CD4-positive, alpha-beta T cell (primary cell): ENCODE data around the gene HMCN1. TPM values are rescaled to one million over a fixed set of nuclear protein-coding genes. Genes with fewer than 3 reads are reported as not detected.

Experiments used
- ATAC-seq: fragments of 200-7000 bp; cut with Tn5 transposase; one replicate; pipeline ENCODE4 v1.10.0; 2022; ENCODE audit warnings: mild to moderate bottlenecking; ENCODE audit not compliant: poor library complexity
- CTCF ChIA-PET: fragments of 350-600 bp; sonication (Branson Sonifier 250); formaldehyde crosslinking; loops from one replicate; lab custom pipeline; 2021; ENCODE audit warnings: antibody characterized with exemption, inconsistent platforms; lab: Charles Lee
- POLR2A ChIA-PET: fragments of 350-600 bp; sonication (Branson Sonifier 250); formaldehyde crosslinking; loops from one replicate; lab custom pipeline; 2021; ENCODE audit warnings: antibody characterized with exemption, inconsistent platforms; lab: Charles Lee
- DNase-seq, 14 experiments: peaks; one replicate each; pipeline ENCODE4 v3.0.0-alpha.2; 2013 to 2020; ENCODE audit warnings: mixed read lengths in 2 of 14
- H3K27ac ChIP-seq, 2 donors: one replicate each; pipeline versions ENCODE4 v1.5.1 to v1.7.0; 2013; ENCODE audit warnings: low read length in 2 of 2, low read depth in 1 of 2, mild to moderate bottlenecking in 1 of 2
- H3K27me3 ChIP-seq, 2 experiments: 1 replicate in 1 of 2; 2 replicates in 1 of 2; pipeline versions ENCODE4 v1.6.1 to v1.7.0; 2013; ENCODE audit warnings: low read length in 2 of 2, control low read depth in 1 of 2, mild to moderate bottlenecking in 1 of 2, moderate library complexity in 1 of 2; ENCODE audit not compliant: insufficient read depth in 2 of 2, control insufficient read depth in 1 of 2
- H3K36me3 ChIP-seq: one replicate; pipeline ENCODE4 v1.6.1; 2013; ENCODE audit warnings: low read length, control low read depth; ENCODE audit not compliant: insufficient read depth
- H3K4me1 ChIP-seq: one replicate; pipeline ENCODE4 v1.6.1; 2013; ENCODE audit warnings: low read length, control low read depth; ENCODE audit not compliant: insufficient read depth
- H3K4me3 ChIP-seq: one replicate; pipeline ENCODE4 v1.5.1; 2013; ENCODE audit warnings: mild to moderate bottlenecking, low read length, moderate library complexity
- H3K9me3 ChIP-seq, 2 experiments: 1 replicate in 1 of 2; 2 replicates in 1 of 2; pipeline versions ENCODE4 v1.6.1 to v1.7.0; 2013; ENCODE audit warnings: low read length in 2 of 2, mild to moderate bottlenecking in 2 of 2, control low read depth in 1 of 2, moderate library complexity in 1 of 2; ENCODE audit not compliant: control insufficient read depth in 1 of 2, insufficient read depth in 1 of 2
- H3K27ac Mint-ChIP-seq: one replicate; pipeline ENCODE4 v1.8.0; 2020; ENCODE audit warnings: mixed read lengths
- H3K27me3 Mint-ChIP-seq: one replicate; pipeline ENCODE4 v1.8.0; 2021; ENCODE audit warnings: mixed read lengths
- H3K36me3 Mint-ChIP-seq: one replicate; pipeline ENCODE4 v1.8.0; 2021; ENCODE audit warnings: low read depth, mixed read lengths
- H3K4me1 Mint-ChIP-seq: one replicate; pipeline ENCODE4 v1.8.0; 2021; ENCODE audit warnings: low read depth, mixed read lengths
- H3K4me3 Mint-ChIP-seq: one replicate; pipeline ENCODE4 v1.8.0; 2020; ENCODE audit warnings: mild to moderate bottlenecking, mixed read lengths
- H3K9me3 Mint-ChIP-seq: one replicate; pipeline ENCODE4 v1.8.0; 2020; ENCODE audit warnings: mixed read lengths
- CTCF ChIP-seq: fragments of 200-600 bp; IDR thresholded peaks from one replicate; pipeline ENCODE4 v1.8.0; 2022; ENCODE audit warnings: antibody characterized with exemption, mild to moderate bottlenecking
- intact Hi-C, 2 experiments: fragments of 100-400 bp; cut with DNase I in 1 of 2; cut with micrococcal nuclease in 1 of 2; formaldehyde crosslinking; loops; one replicate each; pipeline versions ENCODE4 v1.15.1 to v1.9.0; 2023 to 2025; cut with DNase I, micrococcal nuclease
- total RNA-seq, 174 experiments: library from RNA in 2 of 174; stranded (reverse) in 2 of 174; gene quantifications; one replicate each; pipeline ENCODE4 v1.2.3 and lab custom pipeline; 2021 to 2026

Gene HMCN1
- total RNA-seq, 2 experiments from 2014 or later, result 0.14 TPM

DNA sequence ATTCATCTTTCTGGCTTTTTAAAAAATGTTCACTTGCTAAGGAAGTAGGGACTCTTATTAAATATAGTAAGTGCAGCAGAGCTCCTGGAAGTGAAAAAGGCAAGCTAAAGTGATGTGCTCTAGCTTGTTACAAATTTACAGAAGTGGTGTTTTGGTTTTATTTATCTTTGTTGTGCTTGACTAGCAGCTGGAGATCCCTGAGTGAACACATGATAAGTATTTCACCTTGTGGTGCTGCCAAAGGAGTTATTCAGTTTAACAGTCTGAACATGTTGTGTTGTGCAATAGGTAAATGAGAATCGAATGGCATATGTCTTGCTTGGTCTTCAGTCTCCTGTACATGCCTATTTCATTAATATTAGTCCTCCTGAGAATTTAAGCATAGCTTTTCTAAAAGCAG, 325.1 kb downstream of the HMCN1 start:
- Mint-ChIP-seq H3K36me3 (no peaks in the 10 kb centered on the region), H3K27me3 (peaks cover 4% of the 10 kb centered on the region), H3K27ac (no peak overlapping the region), H3K9me3 (no peaks in the 10 kb centered on the region), H3K4me3 (no peak overlapping the region), H3K4me1 (no peaks in the 10 kb centered on the region)
- ChIA-PET POLR2A (no interaction called here), CTCF (no interaction called here)
- Histone ChIP-seq H3K27me3 (no peaks in the 10 kb centered on the region), H3K27ac (no peak overlapping the region), H3K4me1 (no peaks in the 10 kb centered on the region), H3K4me3 (no peak overlapping the region), H3K9me3 (no peaks in the 10 kb centered on the region), H3K36me3 (no peaks in the 10 kb centered on the region)
- ATAC-seq (no peak), DNase-seq (no peak)
- TF ChIP-seq CTCF, result no peak
- intact Hi-C loops, result no loop called here

DNA sequence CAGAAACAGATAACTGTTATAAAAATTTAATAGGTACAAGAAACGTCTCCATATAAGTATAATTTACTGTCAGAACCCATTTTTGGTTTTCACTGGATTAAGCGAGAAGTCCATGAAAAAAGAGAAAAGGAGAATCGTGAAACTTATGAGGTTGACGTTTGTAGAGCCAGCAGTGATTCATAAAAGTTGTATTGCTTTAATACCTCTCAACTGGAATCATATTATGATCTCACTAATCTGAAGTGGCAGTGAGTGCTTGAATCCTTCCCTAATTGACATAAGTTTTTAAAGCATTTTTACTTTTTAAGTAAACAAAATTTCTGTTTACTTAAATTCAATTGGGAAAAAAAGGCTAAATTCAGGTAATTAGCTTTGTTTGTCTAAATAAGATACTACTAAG, 325.6 kb downstream of the HMCN1 start:
- Histone ChIP-seq H3K4me3 (no peak overlapping the region), H3K36me3 (no peaks in the 10 kb centered on the region), H3K9me3 (no peaks in the 10 kb centered on the region), H3K27me3 (no peaks in the 10 kb centered on the region), H3K4me1 (no peaks in the 10 kb centered on the region), H3K27ac (no peak overlapping the region)
- Mint-ChIP-seq H3K36me3 (no peaks in the 10 kb centered on the region), H3K4me3 (no peak overlapping the region), H3K4me1 (no peaks in the 10 kb centered on the region), H3K27ac (no peak overlapping the region), H3K9me3 (no peaks in the 10 kb centered on the region), H3K27me3 (peaks cover 4% of the 10 kb centered on the region)
- DNase-seq (no peak), ATAC-seq (no peak)
- POLR2A ChIA-PET, result no interaction called here
- CTCF ChIA-PET, result no interaction called here
- intact Hi-C loops, result no loop called here
- TF ChIP-seq CTCF, result no peak

DNA sequence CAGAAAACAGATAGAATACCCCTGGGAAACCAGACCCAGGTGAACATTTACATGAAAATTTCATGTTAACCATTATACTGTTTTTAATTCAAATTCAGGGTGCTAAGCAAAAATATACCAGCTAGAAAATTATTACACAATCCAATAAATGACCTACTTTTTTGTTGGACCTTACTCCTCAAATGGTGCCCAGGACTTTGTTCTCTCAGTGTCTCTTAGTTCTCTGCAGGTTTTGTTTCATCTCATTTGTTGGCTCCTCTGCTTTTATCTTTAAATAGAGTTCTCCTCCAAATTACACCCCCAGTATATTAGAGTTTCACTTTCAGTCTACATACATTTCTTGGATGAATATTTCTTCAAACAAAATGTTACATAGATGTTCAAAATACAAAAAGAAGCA, 326.0 kb downstream of the HMCN1 start:
- ChIA-PET CTCF (no interaction called here), POLR2A (no interaction called here)
- H3K36me3 ChIP-seq, result no peaks in the 10 kb centered on the region
- H3K27ac Mint-ChIP-seq, result no peak overlapping the region
- H3K4me3 ChIP-seq, result no peak overlapping the region
- ATAC-seq (no peak), DNase-seq (no peak)
- no peaks in the 10 kb centered on the region for H3K27me3 ChIP-seq
- intact Hi-C loops, result no loop called here
- H3K9me3 Mint-ChIP-seq, result no peaks in the 10 kb centered on the region
- no peaks in the 10 kb centered on the region for H3K9me3 ChIP-seq
- H3K4me1 ChIP-seq, result no peaks in the 10 kb centered on the region
- H3K4me1 Mint-ChIP-seq, result no peaks in the 10 kb centered on the region
- no peaks in the 10 kb centered on the region for H3K36me3 Mint-ChIP-seq
- H3K27ac ChIP-seq, result no peak overlapping the region
- no peak for TF ChIP-seq CTCF
- no peak overlapping the region for H3K4me3 Mint-ChIP-seq
- peaks cover 4% of the 10 kb centered on the region for H3K27me3 Mint-ChIP-seq
